K562 (cell line): ENCODE results near the gene LPCAT3. TPM values are rescaled to one million over a fixed set of nuclear protein-coding genes. Genes with fewer than 3 reads are reported as not detected.
A peak's percentile ranks its signal among the peaks of the same experiment; 100 is the strongest.

Experiments
- ATAC-seq: fragments of 200-7000 bp; cut with Tn5 transposase; 3 replicates; pipeline ENCODE4 v1.9.1; 2020; ENCODE audit warnings: moderate library complexity
- BruUV-seq: library from RNA; stranded (reverse); fragments of 400-500 nt; replicated peaks from 2 replicates; lab custom pipeline; 2021; lab: Mats Ljungman, UMichigan
- CTCF ChIA-PET: fragments of 300-600 bp; formaldehyde crosslinking; extraction: SDS; loops from one replicate; lab custom pipeline; 2021; ENCODE audit warnings: low intra/inter-chr PET ratio; lab: Yijun Ruan, JAX
- POLR2A ChIA-PET: fragments of 300-600, 350-650 bp; sonication (Branson Sonifier 250); formaldehyde crosslinking; extraction: SDS; loops from one replicate; lab custom pipeline; 2021; ENCODE audit warnings: antibody characterized with exemption, inconsistent platforms; lab: Yijun Ruan, JAX
- DNase-seq, 4 experiments: peaks; one replicate each; pipeline versions ENCODE4 v3.0.0 to v3.0.0-alpha.2; 2011 to 2018; ENCODE audit warnings: low spot score in 3 of 4, mixed read lengths in 3 of 4; ENCODE audit errors: extremely low read depth in 1 of 4
- FAIRE-seq: peaks from 2 replicates; lab custom pipeline; 2011; peaks lifted over from hg19 to GRCh38; lab: Jason Lieb, UNC
- H2AFZ ChIP-seq: 2 replicates; pipeline ENCODE4 v1.6.0; 2011; ENCODE audit warnings: low read depth, low read length, control low read depth, inconsistent platforms
- H3K27ac ChIP-seq: fragments of 200-600 bp; 3 replicates; pipeline ENCODE4 v1.8.0; 2011; ENCODE audit warnings: low read depth, mild to moderate bottlenecking, control low read depth, inconsistent platforms, low read length, moderate library complexity, mixed read lengths; ENCODE audit errors: extremely low read depth
- H3K27me3 ChIP-seq, 2 experiments: fragments of 300-600 bp in 1 of 2; 2 replicates in 1 of 2; 3 replicates in 1 of 2; pipeline versions ENCODE4 v1.6.0 to v1.8.0; 2011; ENCODE audit warnings: inconsistent platforms in 2 of 2, low read length in 2 of 2, mild to moderate bottlenecking in 1 of 2, mixed read lengths in 1 of 2, moderate library complexity in 1 of 2; ENCODE audit not compliant: control insufficient read depth in 2 of 2, insufficient read depth in 2 of 2
- H3K36me3 ChIP-seq: fragments of 300-600 bp; 3 replicates; pipeline ENCODE4 v1.8.0; 2011; ENCODE audit warnings: mild to moderate bottlenecking, low read length, inconsistent platforms; ENCODE audit not compliant: control insufficient read depth, insufficient read depth
- H3K4me1 ChIP-seq, 2 experiments: fragments of 200-600 bp in 1 of 2; replicated peaks in 1 of 2; 2 replicates in 1 of 2; 3 replicates in 1 of 2; pipeline versions ENCODE4 v1.5.1 to v1.8.0; 2011; ENCODE audit warnings: inconsistent platforms in 2 of 2, low read length in 2 of 2, mild to moderate bottlenecking in 1 of 2, mixed read lengths in 1 of 2, moderate library complexity in 1 of 2; ENCODE audit not compliant: control insufficient read depth in 2 of 2, insufficient read depth in 2 of 2
- H3K4me2 ChIP-seq: 2 replicates; pipeline ENCODE4 v1.6.1; 2011; ENCODE audit warnings: low read length, control low read depth, inconsistent platforms, mixed read lengths; ENCODE audit not compliant: insufficient read depth
- H3K4me3 ChIP-seq: fragments of 200-600 bp; sonication (generic), shearing (Covaris generic); 2 replicates; pipeline ENCODE4 v1.5.1; 2016; ENCODE audit warnings: control low read depth, inconsistent platforms
- H3K79me2 ChIP-seq: fragments of 200-600 bp; 3 replicates; pipeline ENCODE4 v1.8.0; 2011; ENCODE audit warnings: low read length, inconsistent platforms; ENCODE audit not compliant: control insufficient read depth, insufficient read depth
- H3K9ac ChIP-seq, 2 experiments: 2 replicates each; pipeline versions ENCODE4 v1.6.0 to v1.6.1; 2011; ENCODE audit warnings: low read depth in 2 of 2, low read length in 2 of 2, control low read depth in 1 of 2, inconsistent platforms in 1 of 2, mild to moderate bottlenecking in 1 of 2, mixed read lengths in 1 of 2; ENCODE audit not compliant: insufficient read depth in 1 of 2
- H3K9me1 ChIP-seq: one replicate; pipeline ENCODE4 v1.6.0; 2011; ENCODE audit warnings: inconsistent platforms, mild to moderate bottlenecking, low read length, moderate library complexity; ENCODE audit not compliant: control insufficient read depth, insufficient read depth
- H3K9me3 ChIP-seq: replicated peaks from 2 replicates; pipeline ENCODE4 v1.5.1; 2011; ENCODE audit warnings: low read depth, low read length, inconsistent platforms; ENCODE audit not compliant: control insufficient read depth, insufficient read depth
- H4K20me1 ChIP-seq: replicated peaks from 2 replicates; pipeline ENCODE4 v1.6.1; 2011; ENCODE audit warnings: low read length, inconsistent platforms, mixed read lengths; ENCODE audit not compliant: control insufficient read depth, insufficient read depth
- DIDO1 ChIP-seq: fragments of 450-650 bp; IDR thresholded peaks from 2 replicates; pipeline ENCODE4 v1.6.1; 2016; ENCODE audit warnings: low read depth, missing biosample characterization, missing genetic modification characterization
- MED1 ChIP-seq: sonication (generic); formaldehyde crosslinking; IDR thresholded peaks from 2 replicates; pipeline ENCODE4 v1.8.1; 2023; ENCODE audit warnings: missing genetic modification reagents, borderline replicate concordance
- NFRKB ChIP-seq: fragments of 450-650 bp; IDR thresholded peaks from 2 replicates; pipeline ENCODE4 v1.6.1; 2016; ENCODE audit warnings: low read depth
- RBBP5 ChIP-seq: fragments of 200-600 bp; sonication (generic); IDR thresholded peaks from 2 replicates; pipeline ENCODE4 v1.6.1; 2012; ENCODE audit warnings: borderline replicate concordance, mild to moderate bottlenecking, low read length, control low read depth, inconsistent platforms; ENCODE audit not compliant: insufficient read depth, poor library complexity, severe bottlenecking
- RBFOX2 ChIP-seq: fragments of 200-400 bp; formaldehyde crosslinking; IDR thresholded peaks from 2 replicates; pipeline ENCODE4 v1.6.1; 2017; ENCODE audit warnings: low read depth, mild to moderate bottlenecking, low read length, moderate library complexity
- TBL1XR1 ChIP-seq, 2 experiments: IDR thresholded peaks; 2 replicates each; pipeline ENCODE4 v1.6.1; 2012; ENCODE audit warnings: improper control_type of control experiment in 2 of 2, low read length in 2 of 2, mild to moderate bottlenecking in 1 of 2
- TCF7L2 ChIP-seq: fragments of 150-350 bp; IDR thresholded peaks from 2 replicates; pipeline ENCODE4 v1.6.1; 2016; ENCODE audit warnings: low read depth, mild to moderate bottlenecking, low read length, moderate library complexity
- TFAP4 ChIP-seq: sonication (generic); formaldehyde crosslinking; IDR thresholded peaks from 2 replicates; pipeline ENCODE4 v1.8.0; 2022; ENCODE audit warnings: missing genetic modification reagents, mild to moderate bottlenecking, moderate library complexity, borderline replicate concordance
- UBTF ChIP-seq, 2 experiments: IDR thresholded peaks; 2 replicates each; pipeline ENCODE4 v1.6.1; 2012; ENCODE audit warnings: improper control_type of control experiment in 2 of 2, low read depth in 2 of 2, low read length in 2 of 2, borderline replicate concordance in 1 of 2
- WGBS: fragments of 100-300 bp; shearing (Covaris generic); methylation state at CpG from one replicate; pipeline ENCODE4 v1.1.6; 2016; ENCODE audit warnings: low coverage, mixed read lengths; ENCODE audit not compliant: insufficient coverage; ENCODE audit errors: missing lambda C conversion rate; 5-methylcytosine and 5-hydroxymethylcytosine counted together
- in situ Hi-C: fragments of 300-500 bp; cut with MboI; formaldehyde crosslinking; loops from 4 replicates; pipeline ENCODE4 v1.15.0; 2018; ENCODE audit warnings: inconsistent platforms, mixed read lengths
- intact Hi-C: fragments of 100-400 bp; cut with micrococcal nuclease; formaldehyde crosslinking; loops from 2 replicates; pipeline ENCODE4 v1.14.2; 2022
- polyA plus RNA-seq, 8 experiments: library from polyadenylated mRNA; depleted of rRNA in 4 of 8; stranded (reverse) in 5 of 8; unstranded in 3 of 8; fragments of >200 nt; fragmentation: Nextera tagmentation in 2 of 8; fragmentation: Illumina TruSeq in 1 of 8; extraction: Ambion mirVana in 2 of 8; extraction: Trizol in 1 of 8; gene quantifications; 2 replicates each; pipeline versions ENCODE4 v1.2.1 to v1.2.3, GENCODE V29; 2011 to 2014; ENCODE audit warnings: inconsistent platforms in 1 of 8, missing spikeins in 1 of 8
- total RNA-seq, 7 experiments: library from RNA; depleted of rRNA in 6 of 7; stranded (reverse); fragments of >200 nt in 6 of 7; fragmentation: Illumina TruSeq in 2 of 7; extraction: Trizol in 2 of 7; gene quantifications; 2 replicates each; pipeline versions ENCODE4 v1.2.1 to v1.2.3, GENCODE V29; 2011 to 2021; ENCODE audit warnings: low replicate concordance in 1 of 7
- TF ChIP-seq, protein P1 (sequence below): fragments of 250-450 bp; sonication (Bioruptor Pico); IDR thresholded peaks from 2 replicates; pipeline ENCODE4 v1.5.0; 2020; ENCODE audit warnings: mild to moderate bottlenecking
- TF ChIP-seq, protein P2 (sequence below), 2 experiments: fragments of 450-650 bp; IDR thresholded peaks; 2 replicates each; pipeline ENCODE4 v1.6.1; 2016

LPCAT3 gene
- total and polyA plus RNA-seq, 9 of the 15 experiments (the other 6 are each of a cell fraction or from before 2014, with no cell fraction given): 4.9 to 52.5 (median 25.3) TPM

- peak; percentile 5; the same call in 2 of the 3 replicates for ATAC-seq
- Histone ChIP-seq H3K4me1 (peaks cover 46 to 47% of the 10 kb centered on the region in 2 experiments; a peak in 4 of 5 replicates), H3K27ac (peak overlapping the region; percentile 63), H3K36me3 (peaks cover 16% of the 10 kb centered on the region; the same call in 1 of the 3 replicates), H4K20me1 (no peaks in the 10 kb centered on the region), H2AFZ (no peak overlapping the region), H3K27me3 (no peaks in the 10 kb centered on the region), H3K9me1 (peaks cover 4% of the 10 kb centered on the region), H3K4me2 (peak overlapping the region; percentile 87), H3K4me3 (peak overlapping the region; percentile 76), H3K79me2 (peaks cover 55% of the 10 kb centered on the region), H3K9me3 (no peaks in the 10 kb centered on the region), H3K9ac (peak overlapping the region; percentile 84 to 93)
- intact Hi-C loops (loop anchor here (5.0 kb wide), 1 partner anchor 113 kb away; no protein-coding TSS in a partner anchor), in situ Hi-C loops (no loop called here)
- FAIRE-seq: no peak
- ChIA-PET CTCF (interaction anchor here (0.6 kb wide), 1 partner anchor 27 kb away, joined by 7 read pairs; no protein-coding TSS in a partner anchor), POLR2A (interaction anchor here (0.7 to 8.1 kb wide), 6 partner anchors 9 to 170 kb away, joined by 3 to 61 read pairs (median 4); partner anchors contain the start of genes C12orf57 and RNU7-1)
- WGBS: 3% methylated on average over 18 of the region's 19 CpGs
- BruUV-seq: TSS peak; percentile 58
- no peak for DNase-seq
- 0 out of 2 replicates have a peak, but pooled peaks have one; percentile 19 for TF ChIP-seq RBFOX2
- TF ChIP-seq DIDO1 (tag): no peak
- TF ChIP-seq, protein P1, sequence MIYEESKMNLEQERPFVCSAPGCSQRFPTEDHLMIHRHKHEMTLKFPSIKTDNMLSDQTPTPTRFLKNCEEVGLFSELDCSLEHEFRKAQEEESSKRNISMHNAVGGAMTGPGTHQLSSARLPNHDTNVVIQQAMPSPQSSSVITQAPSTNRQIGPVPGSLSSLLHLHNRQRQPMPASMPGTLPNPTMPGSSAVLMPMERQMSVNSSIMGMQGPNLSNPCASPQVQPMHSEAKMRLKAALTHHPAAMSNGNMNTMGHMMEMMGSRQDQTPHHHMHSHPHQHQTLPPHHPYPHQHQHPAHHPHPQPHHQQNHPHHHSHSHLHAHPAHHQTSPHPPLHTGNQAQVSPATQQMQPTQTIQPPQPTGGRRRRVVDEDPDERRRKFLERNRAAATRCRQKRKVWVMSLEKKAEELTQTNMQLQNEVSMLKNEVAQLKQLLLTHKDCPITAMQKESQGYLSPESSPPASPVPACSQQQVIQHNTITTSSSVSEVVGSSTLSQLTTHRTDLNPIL (CRISPR knock-in tag): no peak
- TF ChIP-seq MED1 (CRISPR knock-in tag): no peak
- 0 out of 2 replicates have a peak, but pooled peaks have one; percentile 32 for TF ChIP-seq NFRKB
- peak; percentile 20 for TF ChIP-seq RBBP5
- TF ChIP-seq TBL1XR1 (IDR thresholded peaks at IDR 0.05; ENCODE audit: low read length in 2 of 2): 0 out of 4 replicates have a peak, but pooled peaks of 1 of the 2 experiments have one; percentile 26
- 0 out of 4 replicates have a peak, but pooled peaks of 1 of the 2 experiments have one; percentile 29 for TF ChIP-seq UBTF (IDR thresholded peaks at IDR 0.05; ENCODE audit: borderline replicate concordance in 1 of 2, low read depth in 2 of 2, low read length in 2 of 2)
- 0 out of 2 replicates have a peak, but pooled peaks have one; percentile 1 for TF ChIP-seq TFAP4 (CRISPR knock-in tag)
- no peak for TF ChIP-seq TCF7L2
- TF ChIP-seq, protein P2, sequence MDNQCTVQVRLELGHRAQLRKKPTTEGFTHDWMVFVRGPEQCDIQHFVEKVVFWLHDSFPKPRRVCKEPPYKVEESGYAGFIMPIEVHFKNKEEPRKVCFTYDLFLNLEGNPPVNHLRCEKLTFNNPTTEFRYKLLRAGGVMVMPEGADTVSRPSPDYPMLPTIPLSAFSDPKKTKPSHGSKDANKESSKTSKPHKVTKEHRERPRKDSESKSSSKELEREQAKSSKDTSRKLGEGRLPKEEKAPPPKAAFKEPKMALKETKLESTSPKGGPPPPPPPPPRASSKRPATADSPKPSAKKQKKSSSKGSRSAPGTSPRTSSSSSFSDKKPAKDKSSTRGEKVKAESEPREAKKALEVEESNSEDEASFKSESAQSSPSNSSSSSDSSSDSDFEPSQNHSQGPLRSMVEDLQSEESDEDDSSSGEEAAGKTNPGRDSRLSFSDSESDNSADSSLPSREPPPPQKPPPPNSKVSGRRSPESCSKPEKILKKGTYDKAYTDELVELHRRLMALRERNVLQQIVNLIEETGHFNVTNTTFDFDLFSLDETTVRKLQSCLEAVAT (IDR thresholded peaks at IDR 0.05): 0 out of 4 replicates have a peak, but pooled peaks of 1 of the 2 experiments have one; percentile 7
Observed at GRCh38 chr12:6928703-6929407, 89.4 kb downstream of the LPCAT3 start.
